ENCODE measurements around the gene BBS9.

GRCh38 chr7:33421429-33421828, 292.1 kb downstream of the BBS9 start:
- no peak for TF ChIP-seq CTCF (IDR thresholded peaks at IDR 0.05)
- no peak for TF ChIP-seq POLR2A (IDR thresholded peaks at IDR 0.05)

All from testis (tissue), 2 donors.